NCI-H2081 (cell line): ENCODE data around the gene MIF4GD.
"Not testable (repeated sequence)": the region's sequence is repeated elsewhere in the genome, so short reads cannot be mapped to it uniquely, and the experiment has no call there.

ENCODE experiments used
- DNase-seq, 2 experiments: peaks; one replicate each; lab custom pipeline; 2025; lab: John Stamatoyannopoulos, UW

Gene MIF4GD

DNA sequence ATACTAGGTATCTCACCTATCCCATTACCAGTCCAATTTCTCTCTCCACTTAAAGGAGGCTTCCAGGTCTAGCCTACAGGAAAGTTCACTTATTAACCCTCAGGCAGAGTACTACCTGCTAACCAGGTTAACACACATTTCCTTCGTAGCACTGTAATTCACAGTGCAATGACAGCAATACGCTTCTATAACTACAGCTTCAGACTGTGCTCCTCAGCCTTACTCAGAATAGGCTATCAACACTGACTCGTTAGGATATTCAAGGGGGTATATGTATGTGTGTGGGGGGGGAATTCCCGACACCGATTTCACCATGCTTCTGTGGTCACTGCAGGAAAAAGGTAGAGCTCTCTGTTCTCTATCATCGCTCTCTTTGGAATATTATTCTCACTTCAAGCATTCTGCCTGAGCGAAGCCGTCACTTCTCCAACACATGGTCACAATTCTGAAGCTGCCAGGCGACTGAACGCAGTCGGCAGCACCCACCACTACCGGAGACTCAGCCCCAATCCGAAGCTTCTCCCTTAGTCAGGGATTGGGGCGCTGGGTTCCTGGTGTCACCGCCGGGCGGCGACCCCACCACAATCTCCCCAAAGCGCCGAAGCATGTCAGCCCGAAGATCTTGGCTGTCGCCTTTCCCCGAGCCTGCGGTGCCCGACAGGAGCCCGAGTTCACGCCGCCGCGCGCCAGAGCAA, 10.2 kb downstream of the MIF4GD start:
- DNase-seq = no peak

GRCh38 chr17:75257228-75257627, 13.8 kb downstream of the MIF4GD start:
- not testable (repeated sequence) for DNase-seq

DNA sequence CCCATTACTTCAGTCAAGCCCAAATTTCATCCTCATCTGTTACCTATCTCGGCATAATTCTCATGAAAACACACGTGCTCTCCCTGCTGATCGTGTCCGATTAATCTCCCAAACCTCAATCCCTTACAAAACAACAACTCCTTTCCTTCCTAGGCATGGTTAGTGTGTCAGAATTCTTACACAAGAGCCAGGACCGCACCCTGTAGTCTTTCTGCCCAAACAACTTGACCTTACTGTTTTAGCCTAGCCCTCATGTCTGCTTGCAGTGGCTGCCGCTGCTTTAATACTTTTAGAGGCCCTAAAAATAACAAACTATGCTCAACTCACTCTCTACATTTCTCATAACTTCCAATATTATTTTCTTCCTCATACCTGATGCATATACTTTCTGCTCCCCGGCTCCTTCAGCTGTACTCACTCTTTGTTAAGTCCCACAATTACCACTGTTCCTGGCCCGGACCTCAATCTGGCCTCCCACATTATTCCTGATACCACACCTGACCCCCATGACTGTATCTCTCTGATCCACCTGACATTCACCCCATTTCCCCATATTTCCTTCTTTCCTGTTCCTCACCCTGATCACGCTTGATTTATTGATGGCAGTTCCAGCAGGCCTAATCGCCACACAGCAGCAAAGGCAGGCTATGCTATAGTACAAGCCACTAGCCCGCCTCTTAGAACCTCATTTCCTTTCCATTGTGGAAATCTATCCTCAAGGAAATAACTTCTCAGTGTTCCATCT, 14.9 kb downstream of the MIF4GD start:
- not testable (repeated sequence) for DNase-seq

GRCh38 chr17:75252039-75252816, 18.8 kb downstream of the MIF4GD start:
- no peak for DNase-seq

- no peak for DNase-seq
Observed at GRCh38 chr17:75250009-75250471, 21.0 kb downstream of the MIF4GD start.

DNA sequence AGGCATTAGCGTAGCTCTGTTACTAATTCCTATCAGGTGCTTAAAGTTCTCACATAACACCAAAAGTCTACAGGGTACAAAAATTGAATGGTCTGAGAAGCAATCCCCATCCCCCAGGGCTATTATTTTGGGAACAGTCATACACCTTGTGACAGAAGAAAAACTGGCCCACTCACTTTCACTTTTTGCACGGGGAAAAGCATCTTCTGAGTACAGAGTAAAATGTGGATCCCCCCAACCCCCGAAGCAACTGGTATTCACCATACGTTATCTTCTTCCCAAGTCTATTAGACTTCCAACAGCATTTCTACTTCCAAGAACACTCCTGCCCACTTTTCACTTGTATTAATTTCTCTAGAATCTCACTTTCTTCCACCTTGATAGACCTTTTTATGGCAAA, 21.5 kb downstream of the MIF4GD start:
- no peak for DNase-seq

GRCh38 chr17:75246404-75246803, 24.6 kb downstream of the MIF4GD start:
- no peak for DNase-seq

DNA sequence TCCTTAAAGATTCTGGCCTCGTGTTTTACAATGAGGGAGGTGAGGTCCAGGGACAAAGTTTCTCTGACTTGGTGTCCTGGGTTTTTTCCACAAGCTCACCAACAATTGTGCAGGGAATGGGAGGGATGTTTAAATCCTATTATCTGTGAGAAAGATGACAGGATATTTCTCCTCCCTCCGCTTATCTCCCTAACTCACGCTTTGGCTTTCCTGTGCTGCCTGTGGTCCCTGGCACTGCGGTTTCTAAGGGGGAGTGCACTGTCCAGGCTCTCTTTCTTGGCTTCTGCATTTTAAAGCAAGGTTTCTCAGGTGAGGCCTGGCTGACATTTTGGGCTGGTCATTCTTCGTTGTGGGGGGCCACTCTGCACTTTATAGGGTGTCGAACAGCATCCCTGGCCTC, 26.0 kb downstream of the MIF4GD start:
- no peak for DNase-seq

DNA sequence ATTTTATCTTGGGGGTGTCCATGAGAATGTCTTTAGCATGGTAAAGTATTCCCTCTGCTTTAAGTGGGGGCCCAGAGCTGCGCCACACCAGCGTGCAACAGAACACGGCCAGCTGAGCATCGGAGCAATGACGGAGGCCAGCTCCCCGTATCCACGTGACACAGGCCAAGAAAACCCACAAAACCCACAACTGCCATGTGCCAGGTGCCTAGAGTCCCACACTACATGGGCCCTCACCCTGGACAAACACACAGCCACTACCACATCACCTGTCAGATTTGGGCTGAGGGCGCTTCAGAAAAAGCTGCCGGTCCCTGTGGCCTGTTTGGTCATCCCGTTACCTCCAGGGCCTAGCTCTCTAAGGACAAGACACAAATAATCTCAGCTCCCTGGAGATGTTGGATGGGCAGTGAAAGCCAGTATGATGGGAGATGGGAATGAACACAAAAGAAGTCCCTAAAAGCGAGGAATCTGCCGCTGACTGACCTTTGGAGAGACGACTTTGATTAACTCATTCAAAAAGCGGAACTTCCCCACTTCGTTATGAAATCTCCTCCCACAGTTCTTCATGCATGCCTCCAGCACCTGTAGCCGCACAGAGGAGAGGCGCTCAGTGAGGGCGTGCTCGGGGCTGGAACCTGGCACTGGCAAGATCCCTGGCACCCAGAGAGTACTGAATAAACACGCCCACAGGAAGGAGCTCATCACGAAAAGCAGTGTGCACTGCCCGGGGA, 26.7 kb downstream of the MIF4GD start:
- DNase-seq = peak; percentile 63 to 75

DNA sequence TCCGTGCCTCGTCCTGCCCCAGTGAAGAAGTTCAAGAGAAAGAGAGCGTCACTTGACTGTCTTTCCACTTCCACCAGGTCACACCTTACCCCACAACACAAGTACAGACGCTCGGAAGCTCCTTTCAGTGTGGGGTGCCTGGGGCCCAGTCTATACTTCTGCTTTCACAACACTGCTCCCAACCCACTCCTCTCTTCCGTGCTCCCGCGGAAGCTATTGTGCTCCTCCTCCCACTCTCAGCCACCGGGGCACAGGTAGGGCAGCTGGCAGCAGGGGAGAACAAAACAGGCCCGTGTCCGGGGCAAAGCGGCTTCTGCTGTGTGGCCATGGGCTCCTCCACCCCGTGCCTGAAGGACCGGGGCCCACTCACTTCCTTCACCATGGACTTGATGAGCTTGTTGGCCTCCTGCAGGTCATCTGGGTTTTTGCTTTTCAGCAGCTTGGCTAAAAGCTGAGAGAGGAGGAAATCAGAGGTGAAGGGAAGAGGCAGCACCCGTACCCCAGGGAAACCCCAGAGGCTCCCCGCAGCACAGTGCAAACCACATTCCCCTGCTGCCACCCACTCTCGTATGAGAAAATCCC, 28.5 kb downstream of the MIF4GD start:
- DNase-seq = no peak

DNA sequence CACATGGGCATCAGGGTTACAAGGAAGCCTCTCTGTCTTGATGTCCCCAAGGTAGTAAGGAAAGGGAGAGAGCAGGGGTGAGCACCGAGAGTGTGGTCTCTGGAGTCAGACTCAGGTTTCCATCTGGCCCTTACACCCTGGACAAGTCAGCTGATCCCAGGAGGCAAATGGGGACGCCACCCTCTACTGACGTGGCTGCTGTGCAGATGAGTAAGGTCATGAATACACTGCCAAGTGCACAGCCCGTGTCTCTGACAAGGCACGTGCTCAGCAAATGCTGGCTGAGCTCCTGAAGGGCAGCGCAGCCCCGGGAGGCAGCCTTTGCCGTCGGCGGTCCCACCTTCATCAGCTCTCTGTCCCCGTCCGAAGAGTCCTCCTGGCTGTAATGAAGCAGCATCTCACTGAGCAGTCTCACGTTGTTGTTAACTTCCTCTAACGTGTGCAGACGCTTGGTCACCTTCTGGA, 29.0 kb downstream of the MIF4GD start:
- no peak for DNase-seq

GRCh38 chr17:75241502-75241901, 29.5 kb downstream of the MIF4GD start:
- DNase-seq = no peak

DNA sequence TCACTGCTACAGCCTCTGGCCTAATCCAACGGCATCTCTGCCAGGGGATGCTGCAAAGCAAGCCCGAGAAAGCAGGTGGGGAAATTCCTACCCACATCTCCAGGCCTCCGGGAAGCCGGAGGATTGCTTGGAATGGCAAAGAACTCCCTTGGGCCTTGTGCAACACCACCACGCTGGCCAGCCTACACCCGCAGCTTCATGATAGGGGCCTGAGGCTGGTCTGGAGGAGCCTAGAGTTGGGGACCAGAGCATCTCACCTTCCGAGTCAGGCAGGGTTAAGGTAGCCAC, 29.9 kb downstream of the MIF4GD start:
- no peak for DNase-seq

- no peak for DNase-seq
Observed at GRCh38 chr17:75240394-75241142, 30.5 kb downstream of the MIF4GD start.

- DNase-seq = no peak
Observed at GRCh38 chr17:75239778-75240393, 31.1 kb downstream of the MIF4GD start.

DNA sequence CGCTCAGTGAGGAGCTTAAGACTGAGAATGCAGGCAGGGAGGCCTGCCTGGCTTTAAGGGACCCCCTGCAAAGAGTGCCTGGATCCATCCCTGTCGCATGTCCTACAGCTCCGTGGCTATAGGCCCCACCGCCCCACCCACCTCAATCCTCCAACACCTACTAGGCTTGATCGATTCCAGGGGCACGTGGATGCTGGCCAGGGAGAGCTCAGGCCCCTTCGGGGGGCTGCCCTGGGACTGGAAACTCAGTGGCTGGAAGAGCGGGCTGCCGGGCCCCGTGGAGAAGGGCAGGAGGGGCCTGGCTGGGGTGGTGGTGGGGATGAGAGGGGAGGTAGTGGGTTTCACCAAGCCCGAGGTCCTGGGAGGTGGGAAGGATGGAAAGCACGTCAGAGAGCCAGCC, 31.8 kb downstream of the MIF4GD start:
- no peak for DNase-seq

DNA sequence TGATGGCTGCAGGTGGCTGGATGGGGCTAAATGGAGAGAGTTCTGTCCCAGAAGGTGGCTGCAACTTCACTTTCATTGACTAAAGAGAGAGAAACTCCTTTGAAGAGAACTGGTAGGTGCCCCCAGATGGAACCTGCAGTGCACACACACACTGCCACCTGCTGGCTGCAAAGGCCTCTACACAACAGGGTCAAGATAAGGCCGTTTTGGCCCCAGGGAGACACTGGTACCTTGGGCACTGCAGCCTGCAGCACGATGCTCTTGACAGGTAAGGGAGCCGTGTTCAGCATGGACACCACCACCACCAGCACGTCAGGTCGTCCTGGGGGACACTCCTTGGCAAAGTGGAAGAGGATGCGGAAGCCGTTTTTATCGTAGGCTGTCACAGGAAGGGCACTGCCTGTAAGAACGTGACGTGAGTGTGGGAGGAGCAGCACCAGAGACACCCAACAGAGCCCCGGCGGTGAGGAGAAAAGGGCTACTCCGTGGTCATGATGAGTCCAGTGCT, 32.3 kb downstream of the MIF4GD start:
- peak; percentile 17 to 61 for DNase-seq

DNA sequence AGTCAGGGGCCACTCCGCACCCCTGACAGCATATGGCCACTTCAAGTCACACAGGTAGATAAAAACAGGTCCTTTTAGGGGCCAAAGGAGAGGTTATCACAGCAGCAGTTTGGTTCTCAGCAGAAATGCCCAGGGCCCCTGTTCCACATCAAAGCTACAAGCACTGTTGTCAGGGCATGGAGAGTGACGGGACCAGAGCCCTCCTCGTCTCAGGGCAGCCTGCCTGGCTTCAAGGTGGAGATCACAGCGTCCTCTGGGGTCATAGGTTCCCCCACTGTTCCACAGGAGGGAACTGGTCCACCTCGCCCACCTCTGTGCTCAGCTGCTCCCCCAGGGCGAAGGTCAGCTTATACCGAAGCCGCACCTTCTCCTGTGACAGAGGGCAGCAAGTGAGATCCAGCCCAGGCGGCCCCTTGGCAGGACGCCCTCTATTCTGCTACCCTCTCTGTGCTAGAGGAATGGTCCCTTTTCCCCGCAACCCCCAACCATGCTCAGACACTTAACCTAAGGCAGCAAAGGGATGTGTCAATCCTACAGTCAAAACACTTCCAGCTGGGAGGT, 32.9 kb downstream of the MIF4GD start:
- DNase-seq = no peak

DNA sequence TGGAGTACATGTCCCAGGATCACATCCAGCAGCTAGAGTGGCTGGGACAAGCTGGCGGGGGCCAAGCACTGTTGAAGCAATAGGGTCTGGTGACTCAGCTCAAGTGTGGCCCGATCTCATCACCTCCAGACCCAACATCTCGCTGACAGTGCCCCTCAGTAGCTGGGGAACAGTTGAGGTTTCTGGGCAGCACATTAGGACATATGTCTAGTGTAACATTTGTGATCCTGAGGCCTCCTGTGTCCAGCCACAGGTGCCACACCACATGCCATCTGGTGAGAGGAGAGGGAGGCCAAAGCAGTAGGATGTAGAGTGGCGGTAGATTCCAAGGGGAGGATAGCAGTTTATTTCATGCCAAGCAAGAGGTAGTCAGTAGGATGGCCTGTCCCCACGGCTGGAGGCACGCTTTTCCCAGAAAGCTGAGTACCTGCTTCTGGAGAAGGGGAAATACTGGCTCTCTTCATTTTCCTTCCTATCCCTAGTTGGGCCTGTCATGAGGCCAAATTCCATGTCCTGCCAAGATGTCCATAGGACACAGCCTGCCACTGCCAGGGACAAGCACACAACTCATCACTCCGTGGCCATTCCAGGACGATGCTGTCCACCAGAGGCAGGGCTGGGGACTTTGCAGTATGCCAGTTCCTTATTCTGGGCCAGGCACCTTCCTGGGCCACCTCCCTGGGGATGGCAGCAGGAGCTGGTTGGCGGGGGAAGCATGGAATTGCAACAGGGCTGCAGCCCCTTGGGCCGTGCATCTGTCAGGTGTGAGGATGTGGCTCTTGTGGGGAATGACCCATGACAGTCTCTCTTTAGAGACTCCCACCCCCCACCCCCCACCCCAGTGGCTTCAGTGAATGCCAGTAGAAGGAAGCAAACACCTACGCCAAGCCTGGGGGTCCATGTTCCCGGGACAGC, 33.7 kb downstream of the MIF4GD start:
- no peak for DNase-seq
